ENCODE results near the gene VGLL4.
"Not testable (repeated sequence)": the region's sequence is repeated elsewhere in the genome, so short reads cannot be mapped to it uniquely, and the experiment has no call there.

The VGLL4 gene

DNA sequence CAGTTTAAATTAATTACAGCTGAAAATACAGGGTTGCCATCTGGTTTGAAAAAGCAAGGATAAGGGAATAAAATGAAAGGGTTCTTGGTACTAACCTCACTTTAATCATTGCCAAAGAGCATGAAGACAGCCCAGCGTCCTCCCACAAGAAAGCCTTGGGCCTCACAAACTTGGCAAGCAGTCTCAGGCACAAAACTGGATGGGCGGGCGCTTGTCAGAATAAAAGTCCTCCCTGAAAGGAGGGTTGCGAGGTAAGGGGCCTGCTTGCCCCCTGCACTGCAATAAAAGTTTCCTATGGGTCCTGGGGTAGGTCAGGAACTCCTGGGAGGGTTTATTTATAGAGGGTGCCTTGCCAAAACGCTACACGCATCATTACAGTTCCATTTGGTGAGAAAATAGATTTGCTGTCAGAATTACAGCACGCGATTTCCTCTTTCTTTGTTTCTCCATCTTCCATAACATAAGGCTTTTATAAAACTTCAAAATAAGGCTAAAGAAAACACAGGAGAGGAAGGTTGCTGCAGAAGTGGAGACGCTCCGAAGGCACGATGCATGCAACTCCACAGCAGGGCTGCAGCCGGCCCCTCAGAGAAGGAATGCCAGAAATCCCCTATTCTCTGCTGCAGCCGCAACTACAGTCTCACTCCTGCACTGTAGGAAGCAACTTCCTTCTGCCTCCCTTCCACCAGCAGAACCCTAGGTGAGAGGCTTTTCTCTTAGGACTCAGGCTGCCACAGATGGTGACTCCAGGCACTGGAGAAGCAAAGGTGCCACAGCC lies 61.3 kb downstream of the VGLL4 start:
- peak; percentile 75 for DNase-seq

DNA sequence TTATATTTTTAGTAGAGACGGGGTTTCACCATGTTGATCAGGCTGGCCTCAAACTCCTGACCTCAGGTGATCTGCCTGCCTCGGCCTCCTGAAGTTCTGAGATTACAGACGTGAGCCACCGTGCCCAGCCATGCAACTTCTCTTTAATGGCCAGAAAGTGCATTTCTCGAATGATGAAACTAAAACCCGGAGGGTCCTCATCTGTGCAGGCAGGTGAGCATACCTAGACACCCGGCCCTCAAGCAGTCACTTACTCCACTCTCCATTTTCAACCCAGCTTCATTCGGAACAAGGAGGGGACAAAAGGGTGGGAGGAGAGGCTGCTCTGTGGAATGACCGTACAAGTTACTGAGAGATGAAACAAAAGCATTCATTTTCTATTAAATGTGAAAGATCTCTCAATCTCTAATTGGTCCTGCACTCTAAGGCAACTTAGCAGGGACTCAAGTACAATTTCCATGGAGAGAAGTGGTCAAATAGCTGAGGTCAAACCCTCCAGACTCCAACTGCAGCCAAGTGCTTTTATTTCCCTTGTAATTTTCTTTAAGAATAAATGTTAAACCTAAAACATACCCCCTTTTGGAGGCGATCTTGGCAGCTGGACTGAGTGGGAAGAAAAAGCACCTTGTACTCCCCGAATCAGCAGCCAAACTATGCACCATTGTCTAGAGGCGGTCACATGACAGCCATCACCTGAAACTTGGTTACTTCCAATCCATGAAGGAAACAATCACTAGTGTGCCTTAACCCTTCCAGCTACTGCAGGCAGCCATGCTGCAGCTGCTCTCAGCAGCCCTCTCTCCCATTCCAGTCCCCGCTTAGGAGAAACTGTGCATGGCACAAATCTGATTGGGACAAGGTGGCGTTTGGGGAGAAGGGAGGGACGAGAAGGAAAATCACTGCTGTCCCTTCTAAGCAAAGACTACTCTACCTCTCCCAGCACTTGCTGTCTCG lies 62.2 kb downstream of the VGLL4 start:
- DNase-seq, result no peak

DNA sequence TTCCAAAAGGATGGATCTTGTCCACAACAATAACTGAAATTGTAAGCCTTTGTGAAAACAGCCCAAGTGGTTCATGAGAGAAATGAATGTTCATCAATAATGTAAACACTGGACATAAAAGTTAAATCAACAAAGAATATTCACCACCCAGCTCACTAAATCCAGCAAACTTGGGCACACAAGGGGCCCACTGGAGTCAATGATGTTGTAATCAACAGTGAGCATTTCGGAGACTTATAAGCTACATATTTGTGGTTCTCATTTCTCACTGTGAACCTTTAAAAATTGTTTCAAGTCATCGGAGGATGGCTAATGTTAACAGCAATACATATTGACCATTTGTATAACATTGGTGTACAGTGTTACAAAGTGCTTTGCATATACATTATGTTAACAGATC lies 63.1 kb downstream of the VGLL4 start:
- DNase-seq, result no peak

DNA sequence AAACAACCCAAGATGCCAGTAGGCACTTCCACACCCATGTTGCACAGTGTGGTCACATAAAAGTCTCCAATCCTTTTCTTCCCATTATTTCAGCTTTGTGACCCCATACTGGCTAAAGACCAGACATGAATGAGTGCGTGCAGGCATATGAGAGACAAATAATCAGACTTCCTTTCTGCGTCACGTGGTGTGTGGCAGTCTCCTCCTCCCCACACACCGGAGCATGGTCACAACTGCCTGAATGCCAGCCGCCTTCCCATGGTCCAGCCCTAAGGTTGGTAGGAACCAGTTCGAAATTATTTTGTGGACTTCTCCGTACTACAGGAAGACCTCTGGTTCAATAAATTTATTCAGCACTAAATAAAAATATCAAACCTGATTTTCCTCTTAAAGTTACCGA lies 65.5 kb downstream of the VGLL4 start:
- DNase-seq, result no peak

DNA sequence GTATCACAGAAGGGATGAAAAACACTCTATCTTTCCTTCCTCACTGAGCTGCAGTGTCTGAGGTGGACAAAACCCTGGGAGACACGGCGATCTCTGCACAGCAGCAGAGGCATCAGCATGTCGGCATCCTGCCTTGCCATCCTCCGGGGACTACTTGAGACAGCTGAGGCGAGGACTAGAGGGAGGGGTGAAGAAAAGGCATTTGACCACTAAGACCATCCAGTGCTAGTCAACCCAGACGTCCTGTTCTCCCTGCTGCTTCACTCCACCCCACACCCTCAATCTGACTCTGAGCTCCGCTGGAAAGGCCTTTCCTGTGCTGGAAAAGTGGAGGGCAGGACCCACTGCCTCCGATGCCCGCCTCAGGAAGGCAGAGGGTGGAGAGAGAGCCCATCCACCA lies 67.3 kb downstream of the VGLL4 start:
- no peak for DNase-seq

DNA sequence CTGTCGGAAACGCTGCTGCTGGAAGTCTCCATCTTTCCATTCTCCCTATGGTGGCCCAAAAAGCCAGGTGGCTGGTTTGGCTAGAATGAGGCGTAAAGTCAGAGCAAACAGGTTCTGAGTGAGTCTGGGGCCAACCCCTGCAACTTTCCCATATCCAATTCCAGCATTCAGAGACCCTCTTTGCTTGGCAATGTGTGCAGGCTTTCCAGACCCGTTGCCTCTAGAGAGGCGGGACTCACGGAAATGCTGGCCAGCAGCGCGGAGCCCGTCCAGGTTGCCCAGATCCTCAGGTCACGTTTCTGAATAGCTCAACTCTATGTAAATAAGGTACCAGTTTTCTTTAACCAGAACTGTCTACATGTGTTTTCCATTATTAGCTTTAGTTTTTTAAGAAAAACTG lies 68.0 kb downstream of the VGLL4 start:
- no peak for DNase-seq

DNA sequence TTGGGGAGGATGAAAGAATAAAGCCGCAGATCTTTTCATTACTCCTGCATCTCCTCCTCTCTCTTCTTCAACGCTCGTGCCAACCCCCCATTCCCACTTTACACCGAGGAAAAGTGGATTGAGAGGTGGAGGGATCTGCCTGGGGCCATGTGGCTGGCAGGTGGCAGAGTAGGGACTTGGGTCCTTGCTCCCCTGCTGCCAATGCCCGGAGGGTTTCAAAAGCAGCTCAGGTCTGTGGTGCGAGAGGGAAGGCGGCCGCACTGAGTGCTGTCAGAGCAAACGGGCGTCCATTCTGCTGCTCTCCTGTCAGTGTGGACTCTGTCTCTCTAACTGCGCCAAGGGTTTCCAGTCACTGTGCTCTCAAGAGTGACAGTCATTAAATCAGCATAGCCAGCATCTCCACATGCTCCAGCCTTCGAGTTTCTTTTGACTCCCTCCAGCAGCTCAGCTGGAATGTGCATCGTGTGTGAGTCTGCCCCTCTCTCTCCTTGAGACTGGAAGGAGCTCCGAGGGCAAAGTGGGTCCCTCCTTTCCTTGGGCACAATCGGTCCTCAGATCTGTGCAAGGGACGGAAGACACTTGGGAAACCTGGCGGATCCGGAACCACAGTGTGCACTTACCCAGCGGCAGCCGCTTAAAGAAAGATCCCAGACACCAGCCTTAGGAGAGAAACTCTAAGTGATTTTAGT lies 68.6 kb downstream of the VGLL4 start:
- no peak for DNase-seq

DNA sequence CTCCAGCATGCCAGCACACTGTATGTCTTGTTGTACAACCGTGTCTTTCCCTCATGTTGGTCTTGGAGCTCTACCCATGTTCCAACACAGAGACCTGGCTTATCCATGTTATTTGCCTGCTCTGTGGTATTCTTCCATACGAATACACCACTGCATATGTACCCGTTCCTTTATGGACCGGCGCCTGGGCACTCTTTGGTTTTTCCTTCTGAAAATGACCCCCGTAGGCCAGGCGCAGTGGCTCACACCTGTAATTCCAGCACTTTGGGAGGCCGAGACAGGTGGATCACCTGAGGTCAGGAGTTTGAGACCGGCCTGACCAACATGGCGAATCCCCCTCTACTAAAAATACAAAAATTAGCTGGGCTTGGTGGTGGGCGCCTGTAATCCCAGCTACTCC lies 71.1 kb downstream of the VGLL4 start:
- DNase-seq, result not testable (repeated sequence)

DNA sequence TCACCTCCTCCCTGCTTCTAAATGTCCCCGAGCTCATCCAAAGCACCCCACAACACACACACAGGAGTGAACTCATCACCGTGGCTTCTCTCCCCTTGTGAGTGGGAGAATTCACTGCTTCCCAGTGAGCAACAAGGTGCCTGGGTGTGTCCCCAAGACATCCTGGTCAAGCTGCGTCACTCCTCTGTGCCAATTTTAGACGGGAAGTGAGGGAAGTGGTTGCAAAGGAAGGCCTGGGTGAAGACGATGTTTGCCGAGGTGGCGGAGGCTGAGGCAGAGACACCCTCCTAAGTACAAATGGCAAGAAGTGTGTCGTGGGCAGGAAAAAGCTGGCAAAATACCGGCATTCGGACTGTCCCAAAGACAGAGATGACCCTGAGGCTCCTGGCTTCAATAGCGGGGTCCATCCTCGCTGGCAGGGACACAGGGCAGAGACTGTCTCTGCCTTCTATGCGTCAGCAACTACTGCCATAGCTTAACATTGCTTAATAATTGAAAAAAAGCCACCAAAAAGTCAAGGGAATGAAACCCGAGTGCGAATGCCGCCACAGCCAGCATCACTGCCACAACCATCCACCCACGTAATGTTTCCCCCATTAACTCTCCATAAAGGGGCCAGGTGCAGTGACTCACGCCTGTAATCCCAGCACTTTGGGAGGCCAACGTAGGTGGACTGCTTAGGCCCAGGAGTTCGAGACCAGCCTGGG lies 72.8 kb downstream of the VGLL4 start:
- DNase-seq, result no peak

DNA sequence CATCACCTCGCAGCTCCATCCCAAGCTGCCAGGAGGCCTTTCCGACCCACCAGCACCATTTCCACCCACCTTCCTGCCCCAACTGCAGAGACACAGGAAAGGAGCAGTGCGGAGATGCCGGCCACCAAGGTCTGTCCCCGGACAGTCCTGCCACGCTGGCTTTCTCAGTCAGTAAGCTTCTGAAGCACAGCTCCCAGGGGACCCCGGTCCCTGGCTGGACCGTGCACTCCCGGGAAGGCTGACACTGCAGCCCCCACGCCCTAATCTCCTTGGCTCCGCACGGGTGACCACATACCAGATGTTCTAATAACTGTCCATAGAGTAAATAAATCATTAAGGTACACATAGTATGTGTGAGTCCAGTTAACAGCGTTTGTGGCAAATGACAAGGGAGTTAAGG lies 73.5 kb downstream of the VGLL4 start:
- no peak for DNase-seq

DNA sequence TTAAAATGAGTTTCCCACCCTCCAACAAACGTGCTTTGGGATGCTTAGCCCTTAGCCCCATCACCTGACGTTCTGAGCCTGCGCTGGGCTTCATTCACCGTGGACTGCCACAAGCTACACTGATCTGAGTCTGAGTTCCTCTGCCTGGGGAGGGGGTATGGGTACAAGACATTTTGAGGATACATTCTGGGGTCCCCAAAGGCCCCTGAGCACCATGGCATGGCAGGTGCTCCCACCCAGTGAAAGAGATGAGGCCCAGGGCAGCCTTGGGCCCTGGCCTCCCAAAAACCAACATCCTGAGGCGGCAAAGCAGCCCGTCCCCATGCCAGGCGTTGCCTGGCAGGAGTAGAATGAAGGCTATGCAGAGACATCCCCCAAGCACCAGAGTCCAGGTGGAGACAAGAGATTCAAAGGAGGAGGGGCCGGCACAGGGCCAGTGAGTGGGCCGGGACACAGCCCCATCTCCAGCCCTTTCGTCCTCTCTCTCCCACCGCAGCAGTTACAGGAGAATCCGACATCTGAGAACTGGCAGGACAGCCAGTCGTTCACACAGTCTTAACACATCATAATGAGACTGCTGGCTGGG lies 74.5 kb downstream of the VGLL4 start:
- no peak for DNase-seq

DNA sequence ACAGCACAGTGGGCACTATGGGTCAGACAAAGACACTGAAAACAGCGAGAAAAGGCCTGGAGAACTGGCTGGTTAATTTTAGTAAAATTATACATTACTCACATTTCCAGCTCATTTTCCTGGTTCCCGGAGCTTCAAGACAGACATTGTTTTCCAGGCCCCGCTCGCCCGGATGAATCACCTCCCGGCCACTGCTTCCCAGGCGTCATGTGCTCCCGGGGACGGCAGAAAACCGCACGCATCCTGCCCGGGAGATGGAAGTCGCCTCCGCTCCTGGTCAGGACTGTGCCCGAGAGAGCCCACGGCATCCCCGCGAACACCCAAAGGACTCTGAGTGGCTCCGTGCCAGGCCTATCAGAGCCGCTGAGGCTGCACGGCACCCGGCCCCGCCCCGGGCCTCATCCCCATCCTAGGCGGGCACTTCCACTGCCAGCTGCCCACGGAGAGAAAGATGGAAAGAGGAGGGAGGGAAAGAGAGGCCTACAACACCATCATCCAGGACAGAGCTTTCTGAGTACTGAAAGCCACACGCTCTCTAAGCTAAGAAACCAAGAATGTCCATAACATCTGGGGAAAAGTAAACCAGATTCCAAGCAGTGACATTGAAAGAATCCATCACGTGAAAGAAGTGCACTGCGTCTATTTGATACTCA lies 75.1 kb downstream of the VGLL4 start:
- DNase-seq, result peak; percentile 75

DNA sequence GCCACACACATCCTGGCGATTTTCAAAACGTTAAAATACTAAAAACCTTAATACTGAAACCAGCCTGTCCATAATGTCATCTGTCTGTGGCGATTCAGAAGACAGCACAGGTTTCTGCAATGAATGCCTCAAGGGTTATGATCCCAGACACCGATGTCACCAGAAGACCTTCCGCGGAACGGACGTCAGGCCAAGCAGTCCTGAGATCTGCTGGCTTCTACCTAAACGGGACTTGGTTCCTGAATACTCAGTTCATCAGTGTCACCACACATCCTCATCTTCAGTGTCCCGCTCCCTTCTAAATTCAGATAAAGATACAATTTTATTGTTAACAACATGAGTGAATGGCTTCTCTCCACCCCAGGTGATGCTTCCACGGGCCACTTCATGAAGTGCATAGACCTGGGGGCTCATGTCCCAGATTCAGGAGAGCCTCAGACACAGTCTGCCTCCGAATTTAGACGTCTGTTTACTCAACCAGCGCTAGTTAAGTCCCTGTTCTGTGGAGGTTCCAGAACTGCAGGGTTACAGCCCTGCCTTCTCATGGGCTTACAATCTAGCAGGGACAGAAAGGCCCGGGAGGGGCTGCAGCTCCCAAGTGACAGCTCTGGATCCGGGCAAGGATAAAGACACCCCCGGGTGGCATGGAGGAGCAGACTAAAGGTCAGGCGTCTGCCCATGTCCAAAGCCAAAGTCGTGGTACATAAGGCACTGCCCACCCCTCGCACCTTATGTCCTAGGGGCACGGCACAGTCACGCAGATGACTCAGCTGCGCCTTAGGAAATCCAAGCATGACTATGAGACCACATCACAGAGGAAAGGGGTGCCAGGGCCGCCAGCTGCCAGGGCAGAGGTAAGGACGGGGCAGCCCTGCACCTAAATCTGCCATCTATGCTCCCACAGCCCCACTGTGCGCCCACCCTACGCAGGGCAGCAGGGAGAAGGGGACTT lies 75.9 kb downstream of the VGLL4 start:
- peak; percentile 63 for DNase-seq

DNA sequence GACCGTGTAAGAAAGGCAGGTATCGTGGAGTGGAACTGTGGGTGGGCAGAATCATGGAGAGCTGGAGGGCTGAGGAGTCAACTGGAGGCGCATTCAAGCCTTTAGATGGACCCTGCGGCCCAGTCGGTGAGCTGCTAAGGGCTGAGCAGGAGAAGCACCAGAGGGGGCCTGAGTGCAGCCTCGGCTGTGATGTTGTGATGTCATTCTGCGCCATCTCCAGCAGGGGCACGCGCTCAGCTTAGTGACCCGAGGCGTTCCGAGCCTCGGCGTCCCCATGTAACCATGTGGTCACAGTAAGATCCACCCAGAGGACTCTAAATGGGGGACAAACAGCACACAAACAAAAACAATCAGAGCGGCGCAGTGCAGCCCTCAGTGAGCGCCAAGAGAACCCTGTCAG lies 76.8 kb downstream of the VGLL4 start:
- no peak for DNase-seq

DNA sequence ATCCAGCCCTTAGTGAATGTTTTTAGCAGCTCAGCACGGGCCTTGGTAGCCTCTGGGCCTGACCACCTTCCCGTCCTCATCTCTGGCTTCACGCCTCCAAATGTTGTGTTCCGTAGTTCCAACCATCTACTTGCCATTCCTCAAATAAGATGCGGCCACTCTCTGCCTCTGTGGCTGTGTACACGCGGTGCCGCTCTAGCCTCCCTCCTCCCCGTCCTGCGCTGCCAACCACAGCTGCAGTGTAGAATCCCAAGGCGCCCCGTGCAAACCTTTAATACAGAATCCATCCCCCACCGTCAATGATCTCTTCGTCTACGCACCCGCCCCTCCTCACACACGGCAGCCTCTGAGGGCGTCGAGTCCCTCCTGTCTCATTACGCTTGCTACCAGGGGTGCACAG lies 77.2 kb downstream of the VGLL4 start:
- no peak for DNase-seq

DNA sequence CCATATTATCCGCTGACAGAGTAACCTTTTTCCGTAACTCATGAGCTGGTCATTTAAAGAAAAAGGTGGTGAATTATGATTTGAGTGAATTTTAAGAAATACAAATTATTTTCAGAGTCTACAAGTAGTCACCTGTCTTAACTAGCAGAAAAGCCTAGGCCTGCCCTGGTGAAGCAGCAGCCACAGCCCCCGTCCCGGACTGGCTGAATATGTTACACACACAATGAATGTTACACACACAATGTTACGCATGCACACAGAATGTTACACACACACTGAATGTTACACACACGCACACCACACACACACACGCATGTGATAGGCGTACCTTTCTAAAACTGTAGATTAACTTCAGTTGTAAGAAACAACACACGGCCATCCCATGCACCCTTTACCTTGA lies 77.8 kb downstream of the VGLL4 start:
- DNase-seq, result no peak

DNA sequence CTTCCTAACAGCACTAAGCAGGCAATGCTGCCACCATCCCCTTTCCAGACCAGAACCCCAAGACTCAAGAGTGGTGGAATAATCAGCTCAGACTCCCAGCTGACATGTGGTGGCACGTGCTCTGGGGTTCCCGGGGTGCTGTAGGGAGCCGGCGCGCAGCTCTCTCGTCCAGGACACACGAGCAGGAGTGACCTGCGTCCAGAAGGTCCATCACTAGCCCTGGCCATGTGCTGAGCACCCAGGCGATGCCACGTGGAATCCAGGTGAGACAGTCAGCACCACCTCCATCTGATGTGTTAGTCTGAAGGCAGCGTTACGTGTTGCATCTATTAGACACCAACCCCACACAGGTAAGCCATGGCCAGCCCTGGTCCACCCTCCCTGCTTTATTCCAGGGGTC lies 78.2 kb downstream of the VGLL4 start:
- DNase-seq, result no peak

DNA sequence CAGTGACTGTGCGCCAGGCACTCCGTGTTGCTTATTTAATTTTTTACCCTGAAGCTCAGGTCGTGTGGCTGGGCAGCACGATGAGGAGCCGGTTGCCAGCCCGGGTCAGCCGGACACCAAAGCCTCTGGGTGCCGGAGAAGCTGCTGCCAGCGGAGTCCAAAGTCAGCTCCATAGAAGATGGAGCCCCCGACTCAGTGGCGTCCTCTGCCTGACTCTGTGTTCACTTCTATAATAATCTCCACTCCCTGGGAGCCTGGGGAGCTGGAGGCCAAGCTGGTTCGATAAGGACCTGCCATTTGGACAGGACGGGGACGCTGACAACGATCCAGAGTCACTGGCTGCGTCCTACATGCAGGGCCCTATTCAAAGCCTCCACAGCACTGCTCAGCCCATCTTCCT lies 78.6 kb downstream of the VGLL4 start:
- DNase-seq, result no peak

DNA sequence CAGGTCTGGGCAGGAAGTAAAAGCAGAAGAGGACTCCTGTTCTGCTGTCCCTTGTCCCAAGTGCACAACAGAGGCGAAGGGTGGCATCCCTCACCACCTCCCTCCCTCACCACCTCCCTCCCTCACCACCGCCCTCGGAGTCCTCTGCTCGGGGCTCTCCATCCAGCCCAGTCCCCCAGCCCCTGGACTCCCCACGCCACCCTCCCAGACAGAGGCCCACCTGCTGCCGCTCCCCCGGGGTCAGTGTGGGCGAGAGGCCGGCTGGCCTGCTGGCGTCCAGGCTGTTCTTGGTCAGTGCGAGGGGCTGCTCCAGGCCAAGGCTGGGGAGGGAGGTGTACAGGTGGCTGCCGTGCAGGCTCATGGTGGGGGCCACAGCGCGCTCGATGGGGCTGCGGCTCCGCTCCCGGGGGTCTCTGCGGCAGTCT lies 79.1 kb downstream of the VGLL4 start:
- DNase-seq, result no peak

DNA sequence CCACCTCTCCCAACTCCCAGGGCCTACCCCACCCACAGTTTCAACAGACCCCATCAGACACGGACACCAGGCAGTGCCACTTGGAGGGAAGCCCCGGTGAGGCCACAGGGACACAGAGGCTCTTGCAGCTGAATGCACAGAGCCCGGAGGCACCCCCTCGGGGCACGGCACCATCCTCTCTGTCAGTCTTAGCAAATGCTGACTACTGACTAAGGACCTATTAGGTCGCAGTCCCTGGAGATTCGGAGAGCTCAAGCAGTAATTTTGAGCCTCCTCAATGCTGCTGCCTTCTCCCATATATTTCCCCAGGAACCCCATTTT lies 79.9 kb downstream of the VGLL4 start:
- no peak for DNase-seq
